SH-SY5Y (cell line): ENCODE results near the gene EVA1A.

Experiments used
- GATA2 ChIP-seq: IDR thresholded peaks from 2 replicates; pipeline ENCODE4 v1.6.1; 2011; ENCODE audit warnings: mild to moderate bottlenecking, low read depth, low read length
- GATA3 ChIP-seq: IDR thresholded peaks from 2 replicates; pipeline ENCODE4 v1.6.1; 2011; ENCODE audit warnings: low read depth, mild to moderate bottlenecking, low read length, moderate library complexity

GRCh38 chr2:75571730-75572430 is 11.1 kb upstream of the EVA1A start:
- TF ChIP-seq GATA2: no peak
- TF ChIP-seq GATA3: no peak
